Stimulated activated CD8-positive, alpha-beta memory T cell treated with anti-CD3 and anti-CD28 coated beads, Interleukin-7, amount 100 ng/mL, for 48 hours (primary cell): ENCODE data around the gene PRODH.
"Not testable (repeated sequence)": the region's sequence is repeated elsewhere in the genome, so short reads cannot be mapped to it uniquely, and the experiment has no call there.

Source experiments
- DNase-seq, 2 donors: peaks; one replicate each; pipeline ENCODE4 v3.0.0-alpha.2; 2020; ENCODE audit warnings: low read depth in 1 of 2; ENCODE audit errors: extremely low read depth in 1 of 2

Gene PRODH

DNA sequence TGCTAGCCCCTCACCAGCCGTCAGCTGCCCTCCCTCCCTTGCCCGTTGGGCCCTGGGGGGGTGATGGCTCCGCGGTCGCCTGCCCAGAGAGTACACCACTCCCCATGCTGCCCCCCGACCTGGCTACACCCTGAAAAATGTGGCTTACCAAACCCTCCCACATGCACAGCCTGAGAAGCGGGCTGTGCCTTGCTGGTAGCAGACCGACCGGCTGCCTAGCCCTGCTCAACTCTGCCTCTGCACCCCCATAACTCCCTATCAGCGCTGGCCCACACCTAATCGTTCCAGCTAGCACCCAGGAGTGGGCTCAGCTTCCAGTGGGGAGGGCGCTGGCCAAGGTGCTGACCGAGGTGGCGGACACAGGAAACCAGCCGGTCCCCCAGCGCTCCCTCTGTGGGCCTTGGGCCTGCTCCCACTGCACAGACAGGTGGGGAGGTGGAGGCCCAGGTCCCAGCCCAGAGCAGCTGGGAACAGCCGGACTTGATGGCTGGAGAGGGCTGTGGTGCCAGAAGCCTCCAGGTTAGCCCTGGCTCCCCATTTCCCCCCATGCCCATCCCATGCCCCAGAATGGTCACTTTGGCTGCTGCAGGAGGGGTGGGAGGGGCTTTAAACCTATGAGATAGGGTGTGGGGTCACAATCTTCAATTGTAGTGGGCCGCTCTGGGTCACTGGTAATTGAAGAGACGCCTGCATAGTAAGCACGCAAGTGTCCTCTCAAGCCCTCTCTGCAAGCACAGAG is 32.1 kb upstream of the PRODH start:
- no peak for DNase-seq

- not testable (repeated sequence) for DNase-seq
These were observed 31.4 kb upstream of the PRODH start for GRCh38 chr22:18967391-18968010.

GRCh38 chr22:18966748-18967147 is 30.7 kb upstream of the PRODH start:
- DNase-seq: no peak

GRCh38 chr22:18965526-18966421 is 29.7 kb upstream of the PRODH start:
- no peak for DNase-seq

DNA sequence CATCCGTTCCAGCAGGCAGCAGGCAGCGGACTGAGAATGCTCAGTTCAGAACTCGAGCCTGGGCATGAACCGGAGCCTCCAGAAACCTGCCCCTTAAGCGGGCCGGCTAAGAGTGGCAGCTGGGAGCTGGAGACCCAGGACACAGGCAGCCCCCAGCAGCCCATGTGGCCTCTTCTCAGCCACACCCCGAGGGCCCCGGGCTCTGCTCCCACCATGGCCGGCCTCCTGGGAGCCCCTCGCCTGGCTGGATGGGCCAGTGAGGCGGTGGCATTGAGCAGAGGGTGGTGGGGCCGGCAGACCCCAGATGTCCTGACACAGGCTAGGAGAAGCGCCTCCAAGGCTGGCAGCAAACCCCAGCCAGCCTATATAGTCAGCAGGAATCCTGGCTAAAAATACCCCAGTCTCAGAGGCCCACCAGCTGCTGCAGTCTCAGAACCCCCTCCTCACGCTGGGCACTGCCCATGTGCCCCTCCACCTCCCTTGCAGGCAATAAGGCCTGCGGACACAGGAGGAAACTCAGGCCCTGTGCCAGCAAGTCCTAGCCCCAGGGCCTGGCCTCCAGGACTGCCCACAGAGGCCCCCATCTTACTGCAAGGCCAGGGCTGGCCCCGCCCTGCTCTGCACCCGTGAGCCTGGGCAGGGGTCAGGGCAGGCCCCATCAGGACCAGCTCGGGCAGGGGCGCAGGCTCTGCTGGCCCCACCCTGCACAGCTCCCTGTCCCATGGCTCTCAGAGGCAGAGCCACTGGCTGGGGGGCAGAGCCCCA is 28.6 kb upstream of the PRODH start:
- not testable (repeated sequence) for DNase-seq

- not testable (repeated sequence) for DNase-seq
These were observed 28.0 kb upstream of the PRODH start for GRCh38 chr22:18964051-18964450.

- no peak for DNase-seq
These were observed 26.2 kb upstream of the PRODH start for GRCh38 chr22:18962308-18962635.

DNA sequence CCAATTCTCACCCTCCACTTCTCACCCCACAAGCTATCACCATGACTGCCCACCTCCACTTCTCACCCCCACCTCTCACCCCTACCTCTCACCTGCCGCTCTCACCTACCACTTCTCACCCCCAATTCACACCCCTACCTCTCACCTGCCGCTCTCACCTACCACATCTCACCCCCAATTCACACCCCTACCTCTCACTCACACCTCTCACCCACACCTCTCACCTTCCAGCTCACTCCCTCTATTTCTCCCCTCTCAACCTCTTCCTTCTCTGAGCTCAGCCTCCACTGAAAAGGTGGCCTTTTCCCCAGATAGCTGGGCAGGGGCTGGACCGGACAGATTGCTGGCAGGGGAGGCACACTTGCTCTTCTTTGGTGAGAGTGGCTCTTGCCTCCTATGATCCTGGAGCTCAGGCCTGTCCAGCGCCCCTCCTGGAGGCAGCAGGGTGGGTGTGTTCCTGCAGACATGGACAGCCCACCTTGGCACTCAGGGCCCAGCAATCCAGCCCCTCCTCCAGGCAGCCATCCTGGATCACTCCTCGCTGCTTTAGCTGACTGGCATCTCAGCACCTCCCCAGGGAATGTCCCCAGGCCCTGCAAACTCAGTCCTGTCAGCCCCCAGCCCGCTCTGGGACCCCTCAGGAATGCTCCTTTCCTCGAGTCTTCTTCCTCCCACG is 25.7 kb upstream of the PRODH start:
- DNase-seq: not testable (repeated sequence)

- DNase-seq: not testable (repeated sequence)
These were observed 25.1 kb upstream of the PRODH start for GRCh38 chr22:18961201-18961600.

- DNase-seq: not testable (repeated sequence)
These were observed 24.2 kb upstream of the PRODH start for GRCh38 chr22:18960166-18960820.

DNA sequence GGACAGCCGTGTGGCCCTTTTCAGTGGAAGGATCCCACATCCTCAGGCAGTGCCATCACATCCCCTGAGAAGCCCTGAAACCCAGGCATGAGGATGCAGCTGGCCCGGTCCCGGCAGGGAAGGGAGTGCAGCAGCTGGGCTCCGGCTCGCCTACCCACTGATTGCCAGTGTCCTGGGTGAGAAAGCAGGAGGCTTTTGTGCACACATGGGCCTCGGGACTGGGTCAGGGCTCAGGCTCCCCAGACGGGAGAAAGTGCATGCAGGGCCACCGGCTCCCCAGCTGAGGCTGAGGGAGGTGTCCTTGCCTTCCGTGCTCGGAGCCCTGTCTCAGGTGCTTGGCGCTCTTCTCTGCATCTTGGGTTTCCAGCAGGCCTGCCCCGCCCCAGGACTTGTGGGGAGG is 23.6 kb upstream of the PRODH start:
- DNase-seq: not testable (repeated sequence)

DNA sequence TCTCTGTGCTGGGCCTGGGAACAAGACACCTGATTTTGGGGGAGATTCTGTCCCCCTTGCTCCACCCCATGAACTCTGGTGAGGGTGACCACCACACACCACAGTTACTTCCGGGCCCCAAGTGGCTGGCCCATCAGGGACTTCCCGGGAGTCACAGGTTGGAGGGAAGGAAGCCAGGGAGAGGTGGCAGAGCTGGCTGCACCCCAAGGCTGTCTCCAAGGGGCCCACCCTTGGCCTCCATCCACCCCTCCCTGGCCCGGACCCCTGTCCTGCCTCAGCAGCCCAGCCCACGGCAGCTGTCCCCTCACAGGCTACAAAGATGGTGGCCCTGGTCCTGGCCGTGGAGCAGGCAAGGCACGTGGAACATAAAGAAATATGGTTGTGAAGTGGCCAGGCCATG is 23.2 kb upstream of the PRODH start:
- not testable (repeated sequence) for DNase-seq

DNA sequence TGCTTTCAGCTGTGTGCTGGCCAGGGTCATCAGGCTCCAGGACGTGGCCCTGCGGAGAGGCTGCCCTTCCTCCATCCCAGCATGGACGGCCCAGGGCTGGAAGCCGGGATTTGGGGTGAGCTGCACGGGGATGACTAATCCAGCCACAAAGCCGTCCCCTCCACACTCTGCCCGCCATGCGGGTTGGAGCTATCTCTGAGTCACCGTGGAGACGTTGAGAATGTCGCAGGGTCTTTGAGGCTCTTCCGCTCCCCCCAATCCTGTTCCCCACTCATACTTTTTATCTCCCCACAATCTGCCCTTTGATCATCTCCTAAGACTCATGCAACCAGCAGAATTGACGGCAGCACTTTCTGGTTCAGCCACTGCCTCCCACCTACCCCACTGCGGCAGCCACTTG is 22.6 kb upstream of the PRODH start:
- DNase-seq: peak; percentile 15 to 39

DNA sequence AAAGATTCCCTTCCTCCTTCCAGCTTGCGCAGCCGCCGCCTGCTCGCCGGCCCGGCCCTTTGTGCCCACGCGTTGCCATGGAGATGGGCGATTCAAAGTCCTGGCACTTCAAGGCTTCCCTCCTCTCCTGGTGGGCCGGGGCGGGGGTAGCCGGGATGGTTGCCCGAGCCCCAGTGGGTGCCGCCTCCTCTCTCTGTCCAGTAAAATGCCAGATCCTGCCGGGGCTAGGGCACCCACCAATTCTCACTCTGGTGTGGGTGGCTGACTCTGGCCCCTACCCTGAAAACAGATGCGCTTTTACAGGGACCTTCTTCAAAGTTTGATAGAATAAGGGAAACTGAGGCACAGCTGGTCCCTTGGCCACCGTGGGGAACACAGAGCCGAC is 22.2 kb upstream of the PRODH start:
- DNase-seq: not testable (repeated sequence)

DNA sequence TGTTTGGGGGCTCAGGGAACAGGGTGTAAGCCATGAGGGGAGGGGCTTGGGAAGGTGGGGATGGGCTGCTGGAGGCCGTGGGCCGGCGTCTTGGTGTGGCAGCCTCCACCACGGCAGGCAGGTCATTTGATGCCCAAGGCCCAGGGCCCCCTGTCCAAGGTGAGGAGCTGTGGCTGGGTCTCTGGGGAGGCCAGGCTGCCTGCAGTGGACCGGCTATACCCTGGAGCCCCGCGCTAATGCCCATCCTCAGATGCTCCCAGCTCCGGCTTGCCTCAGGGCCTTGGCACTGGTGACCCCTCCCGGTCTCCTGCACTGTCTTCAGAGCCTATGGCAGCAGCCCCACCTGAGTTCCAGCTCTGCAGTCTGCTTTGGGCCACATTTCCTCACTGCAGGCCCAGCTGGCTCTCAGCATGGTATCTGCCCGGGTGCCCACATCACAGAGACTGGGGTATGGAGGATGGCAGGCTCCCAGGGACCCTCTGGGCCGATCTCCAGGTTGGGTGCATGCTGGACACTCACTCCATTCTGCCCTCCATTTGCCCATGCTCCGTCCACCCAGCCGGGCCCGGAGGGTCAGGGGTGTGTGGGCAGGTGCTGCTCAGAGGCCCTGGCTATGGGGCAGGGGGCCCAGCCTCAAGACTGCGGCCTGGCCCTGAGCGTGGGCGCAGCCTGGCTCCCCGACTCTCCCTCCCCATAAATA is 21.7 kb upstream of the PRODH start:
- not testable (repeated sequence) for DNase-seq

GRCh38 chr22:18956956-18957355 is 20.9 kb upstream of the PRODH start:
- DNase-seq: not testable (repeated sequence)

DNA sequence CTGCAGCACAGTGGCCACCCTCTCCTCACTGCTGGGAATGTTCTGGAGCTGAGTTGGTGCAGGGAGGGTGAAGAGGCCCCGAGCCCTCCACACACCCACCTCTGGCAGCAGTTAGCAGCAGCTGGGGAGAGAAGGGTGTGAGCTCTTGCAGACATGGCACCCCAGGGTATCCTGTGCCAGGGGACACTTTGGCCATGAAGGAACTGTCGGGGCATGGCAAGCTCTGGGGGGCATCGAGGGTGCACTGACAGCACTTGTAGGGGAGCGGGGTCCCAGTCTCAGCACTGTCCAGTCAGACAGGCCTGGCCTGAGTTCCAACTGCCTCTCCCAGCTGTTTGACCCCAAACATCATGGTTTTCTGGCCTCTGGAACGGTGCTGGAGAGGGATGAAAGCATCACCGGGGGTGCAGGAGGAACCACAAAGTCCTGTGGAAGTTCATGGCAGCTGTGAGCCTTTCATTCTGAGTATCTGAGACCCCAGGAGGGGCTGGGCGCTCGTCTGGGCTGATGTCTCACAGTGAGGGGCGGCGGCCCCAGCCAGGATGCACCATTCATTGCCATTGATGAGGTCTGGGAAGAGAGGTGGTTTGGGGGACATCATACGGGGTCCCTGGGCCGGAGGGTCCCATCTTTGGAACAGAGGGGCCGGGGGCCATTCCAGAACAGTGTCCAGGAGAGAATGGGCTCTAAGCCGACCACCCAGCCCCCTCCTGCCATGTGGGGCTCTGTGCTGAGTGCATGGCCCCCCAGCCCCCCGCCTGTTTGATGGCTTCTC is 20.2 kb upstream of the PRODH start:
- not testable (repeated sequence) for DNase-seq

- DNase-seq: no peak
These were observed 19.6 kb upstream of the PRODH start for GRCh38 chr22:18955696-18956095.
